ENCODE results near the gene DDI1. TPM values are rescaled to one million over a fixed set of nuclear protein-coding genes. Genes with fewer than 3 reads are reported as not detected.
A peak's percentile ranks its signal among the peaks of the same experiment; 100 is the strongest.

Gene DDI1
- total and polyA plus RNA-seq, 2 of the 4 experiments (the other 2 are of a cell fraction), result not detected

DNA sequence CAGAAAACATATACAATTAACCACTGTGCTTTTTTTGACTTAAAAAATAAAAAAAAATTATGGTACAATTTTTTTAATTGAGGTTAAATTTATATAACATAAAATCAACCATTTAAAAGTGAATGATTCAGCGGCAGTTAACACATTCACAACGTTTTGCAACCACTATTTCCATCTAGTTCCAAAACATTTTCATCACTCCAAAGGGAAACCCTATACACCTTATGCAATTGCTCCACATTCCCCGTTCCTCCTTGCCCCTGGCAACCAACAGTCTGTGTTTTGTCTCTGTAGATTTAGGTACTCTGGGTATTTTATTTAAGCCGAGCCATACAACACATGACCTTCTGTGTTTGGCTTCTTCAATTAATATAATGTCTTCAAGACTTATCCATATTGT is 15.3 kb downstream of the DDI1 start:
- TF ChIP-seq, protein P1, sequence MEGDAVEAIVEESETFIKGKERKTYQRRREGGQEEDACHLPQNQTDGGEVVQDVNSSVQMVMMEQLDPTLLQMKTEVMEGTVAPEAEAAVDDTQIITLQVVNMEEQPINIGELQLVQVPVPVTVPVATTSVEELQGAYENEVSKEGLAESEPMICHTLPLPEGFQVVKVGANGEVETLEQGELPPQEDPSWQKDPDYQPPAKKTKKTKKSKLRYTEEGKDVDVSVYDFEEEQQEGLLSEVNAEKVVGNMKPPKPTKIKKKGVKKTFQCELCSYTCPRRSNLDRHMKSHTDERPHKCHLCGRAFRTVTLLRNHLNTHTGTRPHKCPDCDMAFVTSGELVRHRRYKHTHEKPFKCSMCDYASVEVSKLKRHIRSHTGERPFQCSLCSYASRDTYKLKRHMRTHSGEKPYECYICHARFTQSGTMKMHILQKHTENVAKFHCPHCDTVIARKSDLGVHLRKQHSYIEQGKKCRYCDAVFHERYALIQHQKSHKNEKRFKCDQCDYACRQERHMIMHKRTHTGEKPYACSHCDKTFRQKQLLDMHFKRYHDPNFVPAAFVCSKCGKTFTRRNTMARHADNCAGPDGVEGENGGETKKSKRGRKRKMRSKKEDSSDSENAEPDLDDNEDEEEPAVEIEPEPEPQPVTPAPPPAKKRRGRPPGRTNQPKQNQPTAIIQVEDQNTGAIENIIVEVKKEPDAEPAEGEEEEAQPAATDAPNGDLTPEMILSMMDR (conservative IDR thresholded peaks at IDR 0.05; ENCODE audit: low read depth, low read length), result no peak
- TF ChIP-seq RCOR1 (IDR thresholded peaks at IDR 0.05; ENCODE audit: insufficient replicate concordance, low read length) (no peak), CEBPB (IDR thresholded peaks at IDR 0.05; ENCODE audit: low read depth, low read length) (no peak), CHD1 (IDR thresholded peaks at IDR 0.05; ENCODE audit: low read depth, low read length) (no peak), POLR2A (IDR thresholded peaks at IDR 0.05; ENCODE audit: low read depth, low read length) (no peak), BHLHE40 (IDR thresholded peaks at IDR 0.05; ENCODE audit: low read depth, low read length) (no peak), MXI1 (IDR thresholded peaks at IDR 0.05; ENCODE audit: borderline replicate concordance, low read depth, low read length) (no peak), SMC3 (IDR thresholded peaks at IDR 0.05; ENCODE audit: low read depth, low read length) (no peak), NFE2L2 (IDR thresholded peaks at IDR 0.05; ENCODE audit: low read depth, low read length) (no peak)
- TF ChIP-seq, protein P2, sequence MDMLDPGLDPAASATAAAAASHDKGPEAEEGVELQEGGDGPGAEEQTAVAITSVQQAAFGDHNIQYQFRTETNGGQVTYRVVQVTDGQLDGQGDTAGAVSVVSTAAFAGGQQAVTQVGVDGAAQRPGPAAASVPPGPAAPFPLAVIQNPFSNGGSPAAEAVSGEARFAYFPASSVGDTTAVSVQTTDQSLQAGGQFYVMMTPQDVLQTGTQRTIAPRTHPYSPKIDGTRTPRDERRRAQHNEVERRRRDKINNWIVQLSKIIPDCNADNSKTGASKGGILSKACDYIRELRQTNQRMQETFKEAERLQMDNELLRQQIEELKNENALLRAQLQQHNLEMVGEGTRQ (IDR thresholded peaks at IDR 0.05; ENCODE audit: low read depth, low read length), result no peak
- TF ChIP-seq, protein P3, sequence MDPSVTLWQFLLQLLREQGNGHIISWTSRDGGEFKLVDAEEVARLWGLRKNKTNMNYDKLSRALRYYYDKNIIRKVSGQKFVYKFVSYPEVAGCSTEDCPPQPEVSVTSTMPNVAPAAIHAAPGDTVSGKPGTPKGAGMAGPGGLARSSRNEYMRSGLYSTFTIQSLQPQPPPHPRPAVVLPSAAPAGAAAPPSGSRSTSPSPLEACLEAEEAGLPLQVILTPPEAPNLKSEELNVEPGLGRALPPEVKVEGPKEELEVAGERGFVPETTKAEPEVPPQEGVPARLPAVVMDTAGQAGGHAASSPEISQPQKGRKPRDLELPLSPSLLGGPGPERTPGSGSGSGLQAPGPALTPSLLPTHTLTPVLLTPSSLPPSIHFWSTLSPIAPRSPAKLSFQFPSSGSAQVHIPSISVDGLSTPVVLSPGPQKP (IDR thresholded peaks at IDR 0.05; ENCODE audit: borderline replicate concordance, low read depth, low read length), result no peak
- ChIA-PET POLR2A (ENCODE audit: unreplicated experiment) (no interaction called here), CTCF (no interaction called here)
- Histone ChIP-seq H3K9me1 (ENCODE audit: insufficient read depth, low read length) (no peaks in the 10 kb centered on the region), H2AK5ac (ENCODE audit: low read depth, low read length) (no peak overlapping the region), H3K56ac (ENCODE audit: extremely low read depth, insufficient read depth, low read length) (no peak overlapping the region), H2BK20ac (ENCODE audit: low read depth, low read length) (no peak overlapping the region; the same call in 1 of the 2 replicates), H3K27ac (ENCODE audit: insufficient read depth, low read length) (no peak overlapping the region), H2BK120ac (ENCODE audit: low read depth, low read length) (no peak overlapping the region), H3K9me3 (ENCODE audit: control insufficient read depth, insufficient read depth, low read length) (no peaks in the 10 kb centered on the region), H2AK9ac (replicated peaks; ENCODE audit: low read depth, low read length, poor library complexity) (no peak overlapping the region), H3K23ac (ENCODE audit: low read depth, low read length) (no peak overlapping the region), H2AFZ (replicated peaks; ENCODE audit: low read length, poor library complexity) (no peak overlapping the region), H4K20me1 (ENCODE audit: insufficient read depth, low read length) (no peaks in the 10 kb centered on the region), H4K8ac (ENCODE audit: low read depth in 2 of 2, low read length in 2 of 2) (no peak overlapping the region), H3K4ac (ENCODE audit: low read depth, low read length) (no peak overlapping the region), H3K4me3 (ENCODE audit: insufficient read depth, low read depth, low read length) (no peak overlapping the region), H2BK5ac (ENCODE audit: low read depth, low read length, poor library complexity, severe bottlenecking) (no peak overlapping the region), H4K5ac (ENCODE audit: low read depth, low read length) (no peak overlapping the region), H3K36me3 (ENCODE audit: control insufficient read depth, insufficient read depth, low read length) (no peaks in the 10 kb centered on the region), H2BK15ac (ENCODE audit: low read depth, low read length) (no peak overlapping the region), H3K27me3 (ENCODE audit: control insufficient read depth, insufficient read depth, low read length) (no peaks in the 10 kb centered on the region), H3K9ac (ENCODE audit: low read depth, low read length) (no peak overlapping the region), H3K14ac (replicated peaks; ENCODE audit: low read depth, low read length) (no peak overlapping the region), H3K4me2 (ENCODE audit: low read depth, low read length) (no peak overlapping the region), H3K4me1 (ENCODE audit: control insufficient read depth, insufficient read depth, low read length) (no peaks in the 10 kb centered on the region), H3K18ac (ENCODE audit: low read depth, low read length) (no peak overlapping the region), H3K79me1 (ENCODE audit: low read depth in 1 of 2, low read length in 2 of 2) (no peaks in the 10 kb centered on the region), H4K91ac (ENCODE audit: insufficient read depth, low read depth, low read length) (no peak overlapping the region)
- intact Hi-C loops (cut with micrococcal nuclease) (no loop called here), dilution Hi-C loops (cut with HindIII; ENCODE audit: low sequenced_read_pairs, unreplicated experiment) (no loop called here), in situ Hi-C loops (cut with MboI; ENCODE audit: low sequenced_read_pairs) (no loop called here)
- no peak for ATAC-seq (ENCODE audit: low read depth)
- peak; percentile 16 for DNase-seq
- no CpG with 5 or more reads among the region's 4 CpGs for WGBS, 2 experiments (ENCODE audit: extremely low coverage in 2 of 2, insufficient read length in 1 of 2)
- no TSS peak for BruUV-seq (replicated peaks)

Data from IMR-90 (cell line).